ACC112 (cell line): ENCODE measurements around the gene SH3BP5L.

ENCODE experiments used
- H2AFZ ChIP-seq: fragments of 200-600 bp; sonication (generic); one replicate; pipeline ENCODE4 v1.6.0; 2017; ENCODE audit warnings: antibody characterized with exemption, low read length; ENCODE audit not compliant: unreplicated experiment
- H3K27ac ChIP-seq: fragments of 200-600 bp; sonication (generic); 2 replicates; pipeline ENCODE4 v1.5.1; 2014; ENCODE audit warnings: low read depth, mild to moderate bottlenecking, antibody characterized with exemption, low read length, moderate library complexity
- H3K27me3 ChIP-seq: fragments of 200-600 bp; sonication (generic); 2 replicates; pipeline ENCODE4 v1.6.1; 2014; ENCODE audit warnings: mild to moderate bottlenecking, antibody characterized with exemption, low read length, moderate library complexity, mixed read lengths; ENCODE audit not compliant: insufficient read depth
- H3K36me3 ChIP-seq: fragments of 200-600 bp; sonication (generic); 2 replicates; pipeline ENCODE4 v1.6.1; 2016; ENCODE audit warnings: mild to moderate bottlenecking, antibody characterized with exemption, low read length, moderate library complexity, mixed read lengths; ENCODE audit not compliant: insufficient read depth
- H3K4me1 ChIP-seq: fragments of 200-600 bp; sonication (generic); one replicate; pipeline ENCODE4 v1.6.1; 2016; ENCODE audit warnings: low read length, mixed read lengths; ENCODE audit not compliant: insufficient read depth, unreplicated experiment, control insufficient read depth
- H3K4me3 ChIP-seq: fragments of 200-600 bp; sonication (generic); 2 replicates; pipeline ENCODE4 v1.5.1; 2014; ENCODE audit warnings: mild to moderate bottlenecking, low read depth, low read length
- H3K79me2 ChIP-seq: fragments of 200-600 bp; sonication (generic); one replicate; pipeline ENCODE4 v1.6.0; 2016; ENCODE audit warnings: low read length; ENCODE audit not compliant: control insufficient read depth, unreplicated experiment, insufficient read depth

SH3BP5L gene

GRCh38 chr1:248825909-248826760 lies at the start of gene SH3BP5L:
Gene SH3BP5L, minus strand, starts transcription at chr1:248825915. Its CDS starts 980 bp downstream, at chr1:248824935.
- peaks cover 49% of the 10 kb centered on the region for H3K4me1 ChIP-seq
- H3K27me3 ChIP-seq: no peaks in the 10 kb centered on the region
- H3K36me3 ChIP-seq: 0 out of 2 replicates have a peak, but pooled peaks cover 4% of the 10 kb centered on the region
- H3K79me2 ChIP-seq: peaks cover 39% of the 10 kb centered on the region
- peak within 1 kb of the TSS; percentile 100 for H2AFZ ChIP-seq
- H3K27ac ChIP-seq: peak within 1 kb of the TSS; percentile 94
- peak within 1 kb of the TSS; percentile 99 for H3K4me3 ChIP-seq

- Histone ChIP-seq H3K4me3 (peak overlapping the region; percentile 73), H2AFZ (no peak overlapping the region), H3K4me1 (no peaks in the 10 kb centered on the region), H3K79me2 (no peaks in the 10 kb centered on the region), H3K27ac (peak overlapping the region; percentile 54; the same call in 1 of the 2 replicates), H3K27me3 (peaks cover 15% of the 10 kb centered on the region), H3K36me3 (no peaks in the 10 kb centered on the region)
These were observed 48.3 kb upstream of the SH3BP5L start for GRCh38 chr1:248873993-248874533.

- H3K4me1 ChIP-seq: no peaks in the 10 kb centered on the region
- no peaks in the 10 kb centered on the region for H3K79me2 ChIP-seq
- peak overlapping the region; percentile 86 for H2AFZ ChIP-seq
- no peaks in the 10 kb centered on the region for H3K36me3 ChIP-seq
- H3K4me3 ChIP-seq: peak overlapping the region; percentile 84
- peak overlapping the region; percentile 77 for H3K27ac ChIP-seq
- peaks cover 10% of the 10 kb centered on the region for H3K27me3 ChIP-seq
These were observed 47.8 kb upstream of the SH3BP5L start for GRCh38 chr1:248873409-248873992.

GRCh38 chr1:248872752-248873408 lies 47.2 kb upstream of the SH3BP5L start:
- H3K27me3 ChIP-seq: peaks cover 8% of the 10 kb centered on the region
- H3K79me2 ChIP-seq: no peaks in the 10 kb centered on the region
- peak overlapping the region; percentile 84 for H3K4me3 ChIP-seq
- peak overlapping the region; percentile 86 for H2AFZ ChIP-seq
- no peaks in the 10 kb centered on the region for H3K36me3 ChIP-seq
- H3K27ac ChIP-seq: peak overlapping the region; percentile 77
- no peaks in the 10 kb centered on the region for H3K4me1 ChIP-seq

GRCh38 chr1:248871837-248872401 lies 46.2 kb upstream of the SH3BP5L start:
- Histone ChIP-seq H3K27ac (no peak overlapping the region), H3K79me2 (no peaks in the 10 kb centered on the region), H3K4me1 (no peaks in the 10 kb centered on the region), H2AFZ (peak overlapping the region; percentile 55), H3K36me3 (no peaks in the 10 kb centered on the region), H3K4me3 (no peak overlapping the region), H3K27me3 (peaks cover 5% of the 10 kb centered on the region; the same call in 1 of the 2 replicates)

GRCh38 chr1:248862998-248863881 lies 37.5 kb upstream of the SH3BP5L start:
- H3K36me3 ChIP-seq: no peaks in the 10 kb centered on the region
- peak overlapping the region; percentile 76 for H3K4me3 ChIP-seq
- H3K27ac ChIP-seq: no peak overlapping the region
- no peaks in the 10 kb centered on the region for H3K27me3 ChIP-seq
- peaks cover 8% of the 10 kb centered on the region for H3K4me1 ChIP-seq
- peak overlapping the region; percentile 72 for H2AFZ ChIP-seq
- peaks cover 2% of the 10 kb centered on the region for H3K79me2 ChIP-seq

- Histone ChIP-seq H3K4me1 (peaks cover 8% of the 10 kb centered on the region), H3K27me3 (no peaks in the 10 kb centered on the region), H3K27ac (no peak overlapping the region), H3K36me3 (no peaks in the 10 kb centered on the region), H3K79me2 (peaks cover 8% of the 10 kb centered on the region), H2AFZ (peak overlapping the region; percentile 72), H3K4me3 (peak overlapping the region; percentile 76)
These were observed 36.9 kb upstream of the SH3BP5L start for GRCh38 chr1:248862695-248862997.

- no peak overlapping the region for H3K27ac ChIP-seq
- H3K4me1 ChIP-seq: peaks cover 15% of the 10 kb centered on the region
- peaks cover 18% of the 10 kb centered on the region for H3K79me2 ChIP-seq
- H3K36me3 ChIP-seq: no peaks in the 10 kb centered on the region
- H3K27me3 ChIP-seq: no peaks in the 10 kb centered on the region
- H2AFZ ChIP-seq: no peak overlapping the region
- H3K4me3 ChIP-seq: no peak overlapping the region
These were observed 35.9 kb upstream of the SH3BP5L start for GRCh38 chr1:248861616-248862015.

GRCh38 chr1:248860007-248860406 lies 34.3 kb upstream of the SH3BP5L start:
- peak overlapping the region; percentile 95 for H3K4me3 ChIP-seq
- peaks cover 15% of the 10 kb centered on the region for H3K4me1 ChIP-seq
- no peaks in the 10 kb centered on the region for H3K27me3 ChIP-seq
- H2AFZ ChIP-seq: peak overlapping the region; percentile 58
- no peaks in the 10 kb centered on the region for H3K36me3 ChIP-seq
- H3K27ac ChIP-seq: no peak overlapping the region
- peaks cover 22% of the 10 kb centered on the region for H3K79me2 ChIP-seq
